ENCODE data around the gene KRT83.

GRCh38 chr12:52312086-52312485 lies 9.1 kb downstream of the KRT83 start:
- TF ChIP-seq, protein P1, sequence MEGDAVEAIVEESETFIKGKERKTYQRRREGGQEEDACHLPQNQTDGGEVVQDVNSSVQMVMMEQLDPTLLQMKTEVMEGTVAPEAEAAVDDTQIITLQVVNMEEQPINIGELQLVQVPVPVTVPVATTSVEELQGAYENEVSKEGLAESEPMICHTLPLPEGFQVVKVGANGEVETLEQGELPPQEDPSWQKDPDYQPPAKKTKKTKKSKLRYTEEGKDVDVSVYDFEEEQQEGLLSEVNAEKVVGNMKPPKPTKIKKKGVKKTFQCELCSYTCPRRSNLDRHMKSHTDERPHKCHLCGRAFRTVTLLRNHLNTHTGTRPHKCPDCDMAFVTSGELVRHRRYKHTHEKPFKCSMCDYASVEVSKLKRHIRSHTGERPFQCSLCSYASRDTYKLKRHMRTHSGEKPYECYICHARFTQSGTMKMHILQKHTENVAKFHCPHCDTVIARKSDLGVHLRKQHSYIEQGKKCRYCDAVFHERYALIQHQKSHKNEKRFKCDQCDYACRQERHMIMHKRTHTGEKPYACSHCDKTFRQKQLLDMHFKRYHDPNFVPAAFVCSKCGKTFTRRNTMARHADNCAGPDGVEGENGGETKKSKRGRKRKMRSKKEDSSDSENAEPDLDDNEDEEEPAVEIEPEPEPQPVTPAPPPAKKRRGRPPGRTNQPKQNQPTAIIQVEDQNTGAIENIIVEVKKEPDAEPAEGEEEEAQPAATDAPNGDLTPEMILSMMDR (optimal IDR thresholded peaks at IDR 0.05 in 1 of 3, IDR thresholded peaks at IDR 0.05 in 1 of 3, conservative IDR thresholded peaks at IDR 0.05 in 1 of 3; ENCODE audit: extremely low read depth in 1 of 3, insufficient read depth in 2 of 3, low read length in 3 of 3), result no peak
- no peak for TF ChIP-seq EZH2 (IDR thresholded peaks at IDR 0.05; ENCODE audit: low read length)
